Sciatic nerve (tissue), 2 donors: ENCODE data around the gene SMTNL1. TPM values are rescaled to one million over a fixed set of nuclear protein-coding genes. Genes with fewer than 3 reads are reported as not detected.
A peak's percentile ranks its signal among the peaks of the same experiment; 100 is the strongest.

Experiments
- ATAC-seq: fragments of 200-7000 bp; cut with Tn5 transposase; one replicate; pipeline ENCODE4 v1.9.1; 2020; ENCODE audit warnings: mild to moderate bottlenecking, moderate library complexity
- DNase-seq: peaks from one replicate; pipeline ENCODE4 v3.0.0-alpha.2; 2020; ENCODE audit warnings: low spot score
- intact Hi-C: fragments of 100-400 bp; cut with DNase I; formaldehyde crosslinking; loops from one replicate; pipeline ENCODE4 v1.14.2; 2022
- total RNA-seq: library from RNA; stranded (reverse); fragmentation: NEBNext Ultra II Directional; extraction: Animal tissue kit (Norgen Biotek cat#: 25700); gene quantifications from one replicate; pipeline ENCODE4 v1.2.1, GENCODE V29; 2021
- donor health status: DM: no; HTN: no; CAD: no.
- donor health status: DM: no; HTN: no; CAD: no.

Gene SMTNL1
- total RNA-seq, 1 donor from 2014 or later = not detected

GRCh38 chr11:57539342-57539741 lies 1.9 kb downstream of the SMTNL1 start:
- intact Hi-C loops = no loop called here
- ATAC-seq = no peak

GRCh38 chr11:57541169-57541568 lies 3.8 kb downstream of the SMTNL1 start:
- ATAC-seq (no peak), DNase-seq (no peak)
- intact Hi-C loops = no loop called here

More at GRCh38 chr11:57539342-57539741, 1.9 kb downstream of the SMTNL1 start:
- DNase-seq = no peak

- intact Hi-C loops = no loop called here
These were observed 5.2 kb downstream of the SMTNL1 start for GRCh38 chr11:57542582-57542981.

GRCh38 chr11:57543593-57543992 lies 6.2 kb downstream of the SMTNL1 start:
- DNase-seq (no peak), ATAC-seq (no peak)
- intact Hi-C loops = no loop called here

More at GRCh38 chr11:57542582-57542981, 5.2 kb downstream of the SMTNL1 start:
- DNase-seq (no peak), ATAC-seq (no peak)

- intact Hi-C loops = no loop called here
- no peak for DNase-seq
- ATAC-seq = no peak
These were observed 7.2 kb downstream of the SMTNL1 start for GRCh38 chr11:57544566-57544965.

GRCh38 chr11:57545883-57546282 lies 8.5 kb downstream of the SMTNL1 start:
- DNase-seq (no peak), ATAC-seq (no peak)
- intact Hi-C loops = no loop called here

- ATAC-seq (no peak), DNase-seq (no peak)
- intact Hi-C loops = no loop called here
These were observed 9.1 kb downstream of the SMTNL1 start for GRCh38 chr11:57546451-57546850.

- ATAC-seq (peak; percentile 31), DNase-seq (no peak)
- intact Hi-C loops = no loop called here
These were observed 9.6 kb downstream of the SMTNL1 start for GRCh38 chr11:57546869-57547475.

GRCh38 chr11:57547854-57548377 lies 10.5 kb downstream of the SMTNL1 start:
- no peak for DNase-seq
- intact Hi-C loops = no loop called here
- ATAC-seq = peak; percentile 13

GRCh38 chr11:57549983-57550382 lies 12.6 kb downstream of the SMTNL1 start:
- ATAC-seq (no peak), DNase-seq (no peak)
- intact Hi-C loops = no loop called here

GRCh38 chr11:57551941-57552340 lies 14.5 kb downstream of the SMTNL1 start:
- DNase-seq (no peak), ATAC-seq (no peak)
- intact Hi-C loops = no loop called here

GRCh38 chr11:57552479-57552878 lies 15.1 kb downstream of the SMTNL1 start:
- ATAC-seq = no peak
- DNase-seq = no peak
- intact Hi-C loops = no loop called here

- no peak for DNase-seq
- no peak for ATAC-seq
- intact Hi-C loops = no loop called here
These were observed 18.0 kb downstream of the SMTNL1 start for GRCh38 chr11:57555393-57555792.

- intact Hi-C loops = no loop called here
- DNase-seq (no peak), ATAC-seq (no peak)
These were observed 18.6 kb downstream of the SMTNL1 start for GRCh38 chr11:57556041-57556440.

- DNase-seq (no peak), ATAC-seq (no peak)
- intact Hi-C loops = no loop called here
These were observed 22.8 kb downstream of the SMTNL1 start for GRCh38 chr11:57560146-57560545.

GRCh38 chr11:57562596-57562995 lies 25.2 kb downstream of the SMTNL1 start:
- DNase-seq (no peak), ATAC-seq (no peak)
- intact Hi-C loops = no loop called here

GRCh38 chr11:57566005-57566904 lies 28.9 kb downstream of the SMTNL1 start:
- DNase-seq (no peak), ATAC-seq (peak; percentile 76)
- intact Hi-C loops = loop anchor here (5.0 kb wide), 1 partner anchor 71 kb away; no protein-coding TSS in a partner anchor

- intact Hi-C loops = loop anchor here (5.0 kb wide), 1 partner anchor 70 kb away; no protein-coding TSS in a partner anchor
- DNase-seq (no peak), ATAC-seq (peak; percentile 7)
These were observed 29.6 kb downstream of the SMTNL1 start for GRCh38 chr11:57566905-57567514.

- intact Hi-C loops = loop anchor here (5.0 kb wide), 1 partner anchor 70 kb away; no protein-coding TSS in a partner anchor
- DNase-seq = peak; percentile 79
- ATAC-seq = peak; percentile 85
These were observed 30.3 kb downstream of the SMTNL1 start, which contains the start of gene UBE2L6 for GRCh38 chr11:57567515-57568329. TSS of gene UBE2L6 (minus strand) at chr11:57567672. CDS start at chr11:57567611, 61 bp downstream.
